Measurements from ENCODE around the gene ST7L. TPM values are rescaled to one million over a fixed set of nuclear protein-coding genes. Genes with fewer than 3 reads are reported as not detected.

ST7L gene
- total RNA-seq, 2 experiments from 2014 or later = 25.5 to 29.8 TPM

- ATAC-seq (ENCODE audit: poor library complexity) (no peak), DNase-seq (no peak)
- ChIA-PET CTCF (no interaction called here), POLR2A (no interaction called here)
- Mint-ChIP-seq H3K9me3 (no peaks in the 10 kb centered on the region), H3K27ac (no peak overlapping the region), H3K36me3 (ENCODE audit: low read depth) (peaks cover 32% of the 10 kb centered on the region), H3K27me3 (no peaks in the 10 kb centered on the region), H3K4me1 (ENCODE audit: low read depth) (no peaks in the 10 kb centered on the region), H3K4me3 (no peak overlapping the region)
- no peaks in the 10 kb centered on the region for H3K9me3 ChIP-seq (ENCODE audit: control insufficient read depth in 1 of 2, insufficient read depth in 1 of 2, low read length in 2 of 2)
- H3K36me3 ChIP-seq (ENCODE audit: insufficient read depth, low read length) = peaks cover 4% of the 10 kb centered on the region
- H3K4me3 ChIP-seq (ENCODE audit: low read length) = no peak overlapping the region
- H3K4me1 ChIP-seq (ENCODE audit: insufficient read depth, low read length) = no peaks in the 10 kb centered on the region
- TF ChIP-seq CTCF (IDR thresholded peaks at IDR 0.05) = no peak
- intact Hi-C loops (cut with DNase I, micrococcal nuclease) = no loop called here
- no peaks in the 10 kb centered on the region for H3K27me3 ChIP-seq (ENCODE audit: control insufficient read depth in 1 of 2, insufficient read depth in 2 of 2, low read length in 2 of 2)
- no peak overlapping the region for H3K27ac ChIP-seq (ENCODE audit: low read depth in 1 of 2, low read length in 2 of 2)
These were observed 53.1 kb downstream of the ST7L start for GRCh38 chr1:112565800-112566199.

GRCh38 chr1:112564081-112564480, 54.9 kb downstream of the ST7L start:
- no peaks in the 10 kb centered on the region for H3K27me3 Mint-ChIP-seq

GRCh38 chr1:112563341-112563740, 55.6 kb downstream of the ST7L start:
- no peak overlapping the region for H3K4me3 Mint-ChIP-seq
- ATAC-seq (ENCODE audit: poor library complexity) = no peak
- intact Hi-C loops (cut with DNase I, micrococcal nuclease) = no loop called here
- H3K4me1 Mint-ChIP-seq (ENCODE audit: low read depth) = no peaks in the 10 kb centered on the region
- no peak for TF ChIP-seq CTCF (IDR thresholded peaks at IDR 0.05)
- no peaks in the 10 kb centered on the region for H3K27me3 Mint-ChIP-seq
- Histone ChIP-seq H3K27me3 (ENCODE audit: control insufficient read depth in 1 of 2, insufficient read depth in 2 of 2, low read length in 2 of 2) (no peaks in the 10 kb centered on the region), H3K27ac (ENCODE audit: low read depth in 1 of 2, low read length in 2 of 2) (no peak overlapping the region), H3K9me3 (ENCODE audit: control insufficient read depth in 1 of 2, insufficient read depth in 1 of 2, low read length in 2 of 2) (no peaks in the 10 kb centered on the region), H3K36me3 (ENCODE audit: insufficient read depth, low read length) (no peaks in the 10 kb centered on the region), H3K4me3 (ENCODE audit: low read length) (no peak overlapping the region), H3K4me1 (ENCODE audit: insufficient read depth, low read length) (no peaks in the 10 kb centered on the region)
- no peak for DNase-seq
- ChIA-PET CTCF (no interaction called here), POLR2A (no interaction called here)
- H3K36me3 Mint-ChIP-seq (ENCODE audit: low read depth) = peaks cover 18% of the 10 kb centered on the region
- no peaks in the 10 kb centered on the region for H3K9me3 Mint-ChIP-seq
- no peak overlapping the region for H3K27ac Mint-ChIP-seq

More at GRCh38 chr1:112564081-112564480, 54.9 kb downstream of the ST7L start:
- H3K4me3 Mint-ChIP-seq = no peak overlapping the region
- POLR2A ChIA-PET = no interaction called here
- no peak overlapping the region for H3K4me3 ChIP-seq (ENCODE audit: low read length)
- no peaks in the 10 kb centered on the region for H3K4me1 ChIP-seq (ENCODE audit: insufficient read depth, low read length)
- no peaks in the 10 kb centered on the region for H3K4me1 Mint-ChIP-seq (ENCODE audit: low read depth)
- H3K36me3 Mint-ChIP-seq (ENCODE audit: low read depth) = peaks cover 22% of the 10 kb centered on the region
- H3K9me3 ChIP-seq (ENCODE audit: control insufficient read depth in 1 of 2, insufficient read depth in 1 of 2, low read length in 2 of 2) = no peaks in the 10 kb centered on the region
- no peak for ATAC-seq (ENCODE audit: poor library complexity)
- H3K27ac Mint-ChIP-seq = no peak overlapping the region
- no peaks in the 10 kb centered on the region for H3K36me3 ChIP-seq (ENCODE audit: insufficient read depth, low read length)
- no peaks in the 10 kb centered on the region for H3K9me3 Mint-ChIP-seq
- CTCF ChIA-PET = no interaction called here
- no peak for DNase-seq
- no peaks in the 10 kb centered on the region for H3K27me3 ChIP-seq (ENCODE audit: control insufficient read depth in 1 of 2, insufficient read depth in 2 of 2, low read length in 2 of 2)
- no peak overlapping the region for H3K27ac ChIP-seq (ENCODE audit: low read depth in 1 of 2, low read length in 2 of 2)
- TF ChIP-seq CTCF (IDR thresholded peaks at IDR 0.05) = no peak
- intact Hi-C loops (cut with DNase I, micrococcal nuclease) = no loop called here

All from CD4-positive, alpha-beta T cell (primary cell).